Hematopoietic multipotent progenitor cell treated with erythropoietin and hydrocortisone succinate and interleukin-3 and kit ligand, for 15 days (in vitro differentiated cells): Measurements from ENCODE around the gene HERC2.
"Not testable (repeated sequence)": the region's sequence is repeated elsewhere in the genome, so short reads cannot be mapped to it uniquely, and the experiment has no call there.

Experiments used
- DNase-seq: peaks from one replicate; pipeline ENCODE4 v3.0.0-alpha.2; 2015; ENCODE audit warnings: low spot score

The HERC2 gene

DNA sequence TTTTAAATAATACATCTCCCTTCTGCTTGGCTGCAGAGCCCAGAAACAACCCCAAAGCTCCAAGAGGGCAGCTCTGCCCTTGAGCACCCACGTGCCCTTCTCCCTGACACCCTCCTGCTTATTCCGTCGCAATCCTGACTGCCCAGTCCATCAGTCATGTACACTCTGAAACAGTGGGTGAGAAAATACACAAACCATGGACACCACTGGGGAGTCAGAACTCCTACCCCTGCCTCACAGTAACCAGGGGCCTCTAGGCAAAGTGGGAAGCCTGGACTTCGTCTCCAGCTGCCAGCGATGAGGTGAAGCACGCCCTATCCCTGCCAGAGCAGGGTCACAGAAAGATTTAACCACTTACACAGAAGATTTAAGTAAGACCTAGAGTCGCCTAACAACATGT lies 40.1 kb downstream of the HERC2 start:
- DNase-seq, result no peak

GRCh38 chr15:28274635-28275034 lies 47.3 kb downstream of the HERC2 start:
- no peak for DNase-seq

GRCh38 chr15:28273873-28274610 lies 47.9 kb downstream of the HERC2 start:
- DNase-seq, result no peak

- no peak for DNase-seq
These were observed 48.5 kb downstream of the HERC2 start for GRCh38 chr15:28273468-28273867.

GRCh38 chr15:28272587-28272986 lies 49.4 kb downstream of the HERC2 start:
- no peak for DNase-seq

- no peak for DNase-seq
These were observed 50.2 kb downstream of the HERC2 start for GRCh38 chr15:28271697-28272260.

DNA sequence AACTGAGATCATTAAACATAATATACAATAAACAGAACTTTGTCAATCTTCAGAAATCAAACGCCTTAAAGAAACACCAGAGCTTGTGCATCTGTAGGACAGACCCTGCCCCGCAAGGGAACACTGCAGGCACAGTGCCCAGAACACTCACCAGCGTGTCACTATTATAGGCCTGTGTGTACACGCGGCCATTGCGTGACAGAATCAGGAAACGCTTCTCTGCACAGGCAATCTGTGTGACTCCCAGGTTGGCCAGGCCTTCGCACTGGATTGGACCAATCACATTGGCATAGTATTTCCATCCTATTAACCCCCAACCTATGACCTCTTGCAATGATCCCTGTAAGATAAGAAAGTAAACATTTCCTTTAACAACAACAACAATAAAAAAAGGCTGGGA lies 52.9 kb downstream of the HERC2 start:
- no peak for DNase-seq

GRCh38 chr15:28267727-28268126 lies 54.3 kb downstream of the HERC2 start:
- DNase-seq, result no peak

- DNase-seq, result no peak
These were observed 56.5 kb downstream of the HERC2 start for GRCh38 chr15:28265334-28266019.

- no peak for DNase-seq
These were observed 57.8 kb downstream of the HERC2 start for GRCh38 chr15:28264166-28264565.

- no peak for DNase-seq
These were observed 59.5 kb downstream of the HERC2 start for GRCh38 chr15:28262438-28262837.

- DNase-seq, result no peak
These were observed 61.3 kb downstream of the HERC2 start for GRCh38 chr15:28260722-28261121.

- DNase-seq, result no peak
These were observed 61.7 kb downstream of the HERC2 start for GRCh38 chr15:28260317-28260716.

GRCh38 chr15:28255965-28256364 lies 66.0 kb downstream of the HERC2 start:
- DNase-seq, result no peak

GRCh38 chr15:28252831-28253230 lies 69.1 kb downstream of the HERC2 start:
- DNase-seq, result no peak

DNA sequence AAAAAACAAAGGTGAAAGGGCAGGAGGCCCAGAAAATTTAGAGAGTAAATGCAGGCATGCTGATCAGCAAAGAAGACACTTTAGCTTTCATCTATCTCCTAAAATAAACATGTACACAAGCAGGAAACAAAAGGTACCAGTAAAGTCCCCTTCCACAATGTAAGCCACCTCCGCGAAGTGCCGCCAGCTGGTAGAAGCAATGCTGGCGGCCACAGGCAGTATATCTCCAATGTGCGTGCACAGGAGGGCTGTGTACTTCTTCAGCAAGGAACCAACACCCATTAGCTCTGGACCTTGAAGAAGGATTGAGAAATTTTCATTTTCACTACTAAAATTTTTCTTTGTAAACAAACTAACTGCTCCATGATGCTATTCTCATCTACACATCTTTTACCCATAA lies 75.4 kb downstream of the HERC2 start:
- DNase-seq, result no peak

GRCh38 chr15:28243901-28244300 lies 78.1 kb downstream of the HERC2 start:
- no peak for DNase-seq

- no peak for DNase-seq
These were observed 78.6 kb downstream of the HERC2 start for GRCh38 chr15:28243399-28243798.

GRCh38 chr15:28238296-28238695 lies 83.7 kb downstream of the HERC2 start:
- DNase-seq, result not testable (repeated sequence)

DNA sequence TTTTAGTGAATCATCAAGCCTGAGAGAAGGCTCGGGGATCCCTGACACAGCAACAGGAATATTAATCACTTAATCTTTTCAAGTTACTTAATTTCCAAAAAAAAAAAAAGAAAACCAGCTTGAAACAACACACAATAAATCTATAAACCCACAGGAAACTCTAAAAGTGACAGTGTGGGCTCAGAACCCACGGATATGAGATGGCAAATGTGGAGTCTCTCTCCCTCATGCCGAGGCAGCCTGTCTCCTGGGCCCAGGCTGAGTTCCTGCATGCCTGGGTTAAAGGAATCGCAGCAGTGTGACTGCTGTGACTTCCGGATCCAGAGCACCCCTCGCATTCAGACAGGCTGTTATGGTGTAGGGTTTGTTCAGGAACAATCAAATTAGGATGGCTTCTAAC lies 90.2 kb downstream of the HERC2 start:
- not testable (repeated sequence) for DNase-seq

DNA sequence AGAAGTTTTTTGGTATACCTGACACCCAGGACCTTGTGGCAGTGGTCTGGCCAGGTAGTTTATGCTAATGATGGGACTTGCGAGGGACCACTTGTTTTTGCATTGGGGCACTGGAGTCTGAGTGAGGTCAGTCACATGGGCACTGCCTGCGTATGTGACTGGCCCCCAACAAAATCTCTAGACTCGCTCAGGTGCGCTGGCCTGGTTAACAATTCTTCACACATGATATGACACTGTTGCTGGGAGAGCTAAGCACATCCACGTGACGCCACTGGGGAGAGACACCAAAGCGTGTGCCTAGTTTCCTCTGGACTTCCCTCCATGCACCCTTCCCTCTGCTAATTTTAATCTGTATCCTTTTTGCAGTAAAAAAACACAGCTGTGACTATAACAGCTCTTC lies 90.6 kb downstream of the HERC2 start:
- DNase-seq, result not testable (repeated sequence)

GRCh38 chr15:28228990-28229640 lies 92.9 kb downstream of the HERC2 start:
- not testable (repeated sequence) for DNase-seq

DNA sequence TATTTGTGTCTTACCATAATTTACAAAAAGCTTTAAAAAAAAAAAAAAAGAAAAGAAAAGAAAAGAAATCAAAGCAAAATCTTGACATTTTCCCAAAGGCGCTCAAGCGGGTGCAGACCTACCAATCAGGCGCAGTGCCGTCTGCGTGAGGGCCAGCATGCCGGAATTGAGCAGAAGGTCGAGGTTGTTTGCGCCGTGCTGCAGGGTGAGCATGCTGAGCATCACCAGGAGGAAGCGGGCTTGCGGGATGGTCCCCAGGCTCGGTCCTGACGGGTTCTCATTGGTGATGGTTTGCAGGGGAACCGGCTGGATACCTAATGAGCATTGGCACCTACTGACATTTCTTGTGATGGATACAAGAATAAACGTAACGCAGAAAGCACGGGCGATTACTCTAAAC lies 93.9 kb downstream of the HERC2 start:
- no peak for DNase-seq
